ENCODE data around the gene KPNA4.

The KPNA4 gene

GRCh38 chr3:160580938-160581337 lies 15.6 kb upstream of the KPNA4 start:
- DNase-seq (ENCODE audit: low read depth in 1 of 2, low spot score in 1 of 2): no peak
- no peak overlapping the region for H3K4me3 ChIP-seq (replicated peaks; ENCODE audit: insufficient read depth, low read length)
- TF ChIP-seq SPI1 (IDR thresholded peaks at IDR 0.05; ENCODE audit: borderline replicate concordance, low read depth) (no peak), POLR2AphosphoS5 (IDR thresholded peaks at IDR 0.05; ENCODE audit: low read depth) (no peak), CTCF (IDR thresholded peaks at IDR 0.05; ENCODE audit: insufficient read depth, low read length) (no peak), REST (IDR thresholded peaks at IDR 0.05; ENCODE audit: insufficient replicate concordance, low read depth) (no peak), GABPA (IDR thresholded peaks at IDR 0.05; ENCODE audit: low read depth) (no peak)
- H3K27me3 ChIP-seq (ENCODE audit: insufficient read depth, poor library complexity, severe bottlenecking): no peaks in the 10 kb centered on the region
- no peak overlapping the region for H3K27ac ChIP-seq (replicated peaks)

- H3K27me3 ChIP-seq (ENCODE audit: insufficient read depth, poor library complexity, severe bottlenecking): no peaks in the 10 kb centered on the region
- DNase-seq (ENCODE audit: low read depth in 1 of 2, low spot score in 1 of 2): no peak
- TF ChIP-seq CTCF (IDR thresholded peaks at IDR 0.05; ENCODE audit: insufficient read depth, low read length) (no peak), REST (IDR thresholded peaks at IDR 0.05; ENCODE audit: insufficient replicate concordance, low read depth) (no peak), GABPA (IDR thresholded peaks at IDR 0.05; ENCODE audit: low read depth) (no peak), SPI1 (IDR thresholded peaks at IDR 0.05; ENCODE audit: borderline replicate concordance, low read depth) (no peak), POLR2AphosphoS5 (IDR thresholded peaks at IDR 0.05; ENCODE audit: low read depth) (no peak)
- no peak overlapping the region for H3K27ac ChIP-seq (replicated peaks)
- no peak overlapping the region for H3K4me3 ChIP-seq (replicated peaks; ENCODE audit: insufficient read depth, low read length)
These were observed 12.3 kb upstream of the KPNA4 start for GRCh38 chr3:160577556-160578195.

GRCh38 chr3:160577093-160577492 lies 11.7 kb upstream of the KPNA4 start:
- no peaks in the 10 kb centered on the region for H3K27me3 ChIP-seq (ENCODE audit: insufficient read depth, poor library complexity, severe bottlenecking)
- TF ChIP-seq POLR2AphosphoS5 (IDR thresholded peaks at IDR 0.05; ENCODE audit: low read depth) (no peak), CTCF (IDR thresholded peaks at IDR 0.05; ENCODE audit: insufficient read depth, low read length) (no peak), GABPA (IDR thresholded peaks at IDR 0.05; ENCODE audit: low read depth) (no peak), REST (IDR thresholded peaks at IDR 0.05; ENCODE audit: insufficient replicate concordance, low read depth) (no peak), SPI1 (IDR thresholded peaks at IDR 0.05; ENCODE audit: borderline replicate concordance, low read depth) (no peak)
- H3K4me3 ChIP-seq (replicated peaks; ENCODE audit: insufficient read depth, low read length): no peak overlapping the region
- H3K27ac ChIP-seq (replicated peaks): no peak overlapping the region
- DNase-seq (ENCODE audit: low read depth in 1 of 2, low spot score in 1 of 2): no peak

Measured in HL-60 (cell line).